ENCODE data around the gene SRSF4.

DNA sequence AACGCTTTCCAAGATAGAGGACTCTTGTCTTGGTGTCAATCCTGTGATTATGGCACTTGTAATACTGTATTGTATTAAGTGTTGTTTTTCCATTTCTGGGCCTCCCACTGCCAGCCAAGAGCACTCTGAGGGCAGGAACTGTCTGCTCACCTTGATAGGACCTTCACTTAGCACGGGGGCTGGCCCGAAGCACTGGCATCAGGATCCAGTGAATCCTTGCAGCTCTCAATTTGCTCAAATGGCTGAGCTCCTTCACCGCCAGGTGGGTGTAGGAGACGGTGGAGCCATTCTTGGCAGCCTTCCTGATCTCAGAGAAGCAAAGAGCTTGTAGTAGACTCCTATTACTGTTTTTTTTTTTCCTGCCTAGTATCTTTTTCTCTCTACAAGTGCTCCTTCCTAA lies 31.4 kb upstream of the SRSF4 start:
- no peak for TF ChIP-seq POLR2AphosphoS5 (IDR thresholded peaks at IDR 0.05)
- TF ChIP-seq, protein P1, sequence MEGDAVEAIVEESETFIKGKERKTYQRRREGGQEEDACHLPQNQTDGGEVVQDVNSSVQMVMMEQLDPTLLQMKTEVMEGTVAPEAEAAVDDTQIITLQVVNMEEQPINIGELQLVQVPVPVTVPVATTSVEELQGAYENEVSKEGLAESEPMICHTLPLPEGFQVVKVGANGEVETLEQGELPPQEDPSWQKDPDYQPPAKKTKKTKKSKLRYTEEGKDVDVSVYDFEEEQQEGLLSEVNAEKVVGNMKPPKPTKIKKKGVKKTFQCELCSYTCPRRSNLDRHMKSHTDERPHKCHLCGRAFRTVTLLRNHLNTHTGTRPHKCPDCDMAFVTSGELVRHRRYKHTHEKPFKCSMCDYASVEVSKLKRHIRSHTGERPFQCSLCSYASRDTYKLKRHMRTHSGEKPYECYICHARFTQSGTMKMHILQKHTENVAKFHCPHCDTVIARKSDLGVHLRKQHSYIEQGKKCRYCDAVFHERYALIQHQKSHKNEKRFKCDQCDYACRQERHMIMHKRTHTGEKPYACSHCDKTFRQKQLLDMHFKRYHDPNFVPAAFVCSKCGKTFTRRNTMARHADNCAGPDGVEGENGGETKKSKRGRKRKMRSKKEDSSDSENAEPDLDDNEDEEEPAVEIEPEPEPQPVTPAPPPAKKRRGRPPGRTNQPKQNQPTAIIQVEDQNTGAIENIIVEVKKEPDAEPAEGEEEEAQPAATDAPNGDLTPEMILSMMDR (IDR thresholded peaks at IDR 0.05; ENCODE audit: poor library complexity, severe bottlenecking): no peak
